Calu3 (cell line): ENCODE results near the gene SDK2. TPM values are rescaled to one million over a fixed set of nuclear protein-coding genes. Genes with fewer than 3 reads are reported as not detected.

Experiments
- BruUV-seq: library from RNA; stranded (reverse); fragments of 400-500 nt; replicated peaks from 2 replicates; lab custom pipeline; 2021; lab: Mats Ljungman, UMichigan
- CTCF ChIA-PET: fragments of 300-600 bp; sonication (Branson Sonifier 250); formaldehyde crosslinking; loops from one replicate; lab custom pipeline; 2022; ENCODE audit warnings: antibody characterized with exemption; lab: Charles Lee
- DNase-seq: peaks from one replicate; pipeline ENCODE4 v3.0.0; 2022
- H3K27ac Mint-ChIP-seq: one replicate; pipeline ENCODE4 v1.8.0; 2022; ENCODE audit warnings: mixed read lengths; ENCODE audit not compliant: unreplicated experiment
- H3K27me3 Mint-ChIP-seq: one replicate; pipeline ENCODE4 v1.8.0; 2022; ENCODE audit warnings: mixed read lengths; ENCODE audit not compliant: unreplicated experiment
- H3K36me3 Mint-ChIP-seq: one replicate; pipeline ENCODE4 v1.8.0; 2022; ENCODE audit warnings: mild to moderate bottlenecking, moderate library complexity, mixed read lengths; ENCODE audit not compliant: insufficient read depth, unreplicated experiment
- H3K4me1 Mint-ChIP-seq: one replicate; pipeline ENCODE4 v1.8.0; 2022; ENCODE audit warnings: mild to moderate bottlenecking, low read depth, mixed read lengths; ENCODE audit not compliant: unreplicated experiment
- H3K4me3 Mint-ChIP-seq: one replicate; pipeline ENCODE4 v1.8.0; 2022; ENCODE audit warnings: mild to moderate bottlenecking, low read depth, moderate library complexity, mixed read lengths; ENCODE audit not compliant: unreplicated experiment
- H3K9me3 Mint-ChIP-seq: one replicate; pipeline ENCODE4 v1.8.0; 2022; ENCODE audit warnings: low read depth, mixed read lengths; ENCODE audit not compliant: unreplicated experiment
- intact Hi-C: fragments of 100-400 bp; cut with micrococcal nuclease; formaldehyde crosslinking; loops from one replicate; pipeline ENCODE4 v1.10.0; 2022; ENCODE audit not compliant: unreplicated experiment
- total RNA-seq: library from RNA; stranded (reverse); gene quantifications from 2 replicates; pipeline ENCODE4 v1.2.3, GENCODE V29; 2022
- TF ChIP-seq, protein P1 (sequence below): fragments of 200-600 bp; IDR thresholded peaks from one replicate; pipeline ENCODE4 v1.8.0; 2022; ENCODE audit warnings: antibody characterized with exemption; ENCODE audit not compliant: unreplicated experiment

Gene SDK2
- total RNA-seq, 1 experiment from 2014 or later: not detected

DNA sequence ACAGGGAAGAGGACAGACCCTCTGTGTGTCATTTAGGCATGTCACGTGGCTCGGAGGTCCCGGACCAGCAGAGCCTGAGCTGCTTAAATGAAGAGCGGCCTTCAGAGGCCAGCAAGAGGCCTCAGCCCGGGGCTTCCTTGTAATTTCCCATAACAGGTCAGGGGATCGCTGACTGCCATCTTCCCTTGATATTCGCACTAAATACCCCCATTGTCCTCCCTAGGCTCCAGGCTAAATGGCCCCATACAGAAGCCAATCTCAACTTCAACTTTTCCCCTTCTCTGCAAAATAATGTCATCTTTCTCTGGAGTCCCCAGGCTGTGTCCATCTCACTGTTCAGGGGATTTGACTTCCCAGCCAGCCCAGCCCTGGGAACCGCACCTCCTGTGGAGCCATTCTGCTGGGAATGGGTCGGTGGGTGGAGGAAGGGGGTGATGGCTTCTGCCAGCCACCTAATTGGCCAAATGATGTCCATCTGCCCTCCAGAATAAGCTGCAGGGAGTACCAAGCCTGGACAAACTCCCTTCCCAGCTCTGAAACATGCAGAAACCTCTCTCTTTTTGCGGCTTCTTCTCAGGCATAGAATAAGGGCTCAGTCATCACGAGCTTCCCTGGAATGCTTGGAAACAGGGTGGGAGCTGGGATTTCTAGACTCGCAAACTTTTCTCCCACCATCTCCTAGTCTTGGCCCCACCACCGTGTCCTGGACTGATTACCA is 129.9 kb downstream of the SDK2 start:
- CTCF ChIA-PET: no interaction called here
- intact Hi-C loops: no loop called here
- TF ChIP-seq, protein P1, sequence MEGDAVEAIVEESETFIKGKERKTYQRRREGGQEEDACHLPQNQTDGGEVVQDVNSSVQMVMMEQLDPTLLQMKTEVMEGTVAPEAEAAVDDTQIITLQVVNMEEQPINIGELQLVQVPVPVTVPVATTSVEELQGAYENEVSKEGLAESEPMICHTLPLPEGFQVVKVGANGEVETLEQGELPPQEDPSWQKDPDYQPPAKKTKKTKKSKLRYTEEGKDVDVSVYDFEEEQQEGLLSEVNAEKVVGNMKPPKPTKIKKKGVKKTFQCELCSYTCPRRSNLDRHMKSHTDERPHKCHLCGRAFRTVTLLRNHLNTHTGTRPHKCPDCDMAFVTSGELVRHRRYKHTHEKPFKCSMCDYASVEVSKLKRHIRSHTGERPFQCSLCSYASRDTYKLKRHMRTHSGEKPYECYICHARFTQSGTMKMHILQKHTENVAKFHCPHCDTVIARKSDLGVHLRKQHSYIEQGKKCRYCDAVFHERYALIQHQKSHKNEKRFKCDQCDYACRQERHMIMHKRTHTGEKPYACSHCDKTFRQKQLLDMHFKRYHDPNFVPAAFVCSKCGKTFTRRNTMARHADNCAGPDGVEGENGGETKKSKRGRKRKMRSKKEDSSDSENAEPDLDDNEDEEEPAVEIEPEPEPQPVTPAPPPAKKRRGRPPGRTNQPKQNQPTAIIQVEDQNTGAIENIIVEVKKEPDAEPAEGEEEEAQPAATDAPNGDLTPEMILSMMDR: no peak
- Mint-ChIP-seq H3K36me3 (no peaks in the 10 kb centered on the region), H3K27me3 (peaks cover 92% of the 10 kb centered on the region), H3K4me3 (no peak overlapping the region), H3K27ac (no peak overlapping the region), H3K4me1 (no peaks in the 10 kb centered on the region), H3K9me3 (no peaks in the 10 kb centered on the region)
- DNase-seq: no peak
- no TSS peak for BruUV-seq

DNA sequence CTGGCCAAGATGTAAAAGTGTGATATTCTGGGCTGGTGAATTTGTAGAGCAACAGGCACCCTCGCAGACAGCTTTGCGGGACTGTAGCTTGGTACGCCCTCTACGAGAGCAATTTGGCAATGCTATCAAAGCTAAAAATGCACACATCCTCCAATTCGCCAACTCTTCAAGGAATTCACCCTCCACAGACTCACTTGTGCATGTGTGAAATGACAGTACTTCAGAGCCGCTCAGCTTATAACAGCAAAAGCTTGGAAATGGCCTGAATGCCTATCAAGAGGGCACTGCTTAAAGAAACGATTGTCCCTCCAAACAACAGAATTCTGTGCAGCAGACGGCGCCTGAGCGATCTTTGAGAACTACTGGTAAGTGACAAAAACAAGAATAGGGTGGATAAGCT is 130.8 kb downstream of the SDK2 start:
- no peak for DNase-seq
- H3K36me3 Mint-ChIP-seq: no peaks in the 10 kb centered on the region
- CTCF ChIA-PET: interaction anchor here (0.6 to 0.7 kb wide), 2 partner anchors 134 to 384 kb away, joined by 3 to 10 read pairs; no protein-coding TSS in a partner anchor
- no peaks in the 10 kb centered on the region for H3K9me3 Mint-ChIP-seq
- peaks cover 94% of the 10 kb centered on the region for H3K27me3 Mint-ChIP-seq
- intact Hi-C loops: no loop called here
- TF ChIP-seq, protein P1: no peak
- H3K27ac Mint-ChIP-seq: no peak overlapping the region
- BruUV-seq: no TSS peak
- no peak overlapping the region for H3K4me3 Mint-ChIP-seq
- no peaks in the 10 kb centered on the region for H3K4me1 Mint-ChIP-seq

DNA sequence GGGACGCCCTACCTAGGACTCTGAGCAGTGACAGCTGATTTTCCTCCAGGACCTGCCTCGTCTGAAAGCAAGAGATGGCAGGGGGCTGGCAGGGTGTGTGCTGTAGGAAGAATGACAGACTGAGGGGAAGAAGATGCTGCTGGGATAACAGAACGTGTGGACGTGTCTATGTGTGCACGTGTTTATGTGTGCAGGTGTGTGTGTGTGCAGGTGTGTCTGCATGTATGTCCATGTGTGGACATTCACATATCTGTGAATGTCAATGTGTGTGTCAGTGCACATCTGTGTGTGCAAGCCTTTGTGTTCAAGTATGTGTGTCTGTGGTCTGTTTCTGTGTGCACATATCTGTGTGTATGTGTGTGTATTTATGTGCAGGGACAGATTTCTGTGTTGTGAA is 132.5 kb downstream of the SDK2 start:
- H3K27me3 Mint-ChIP-seq: peaks cover 94% of the 10 kb centered on the region

DNA sequence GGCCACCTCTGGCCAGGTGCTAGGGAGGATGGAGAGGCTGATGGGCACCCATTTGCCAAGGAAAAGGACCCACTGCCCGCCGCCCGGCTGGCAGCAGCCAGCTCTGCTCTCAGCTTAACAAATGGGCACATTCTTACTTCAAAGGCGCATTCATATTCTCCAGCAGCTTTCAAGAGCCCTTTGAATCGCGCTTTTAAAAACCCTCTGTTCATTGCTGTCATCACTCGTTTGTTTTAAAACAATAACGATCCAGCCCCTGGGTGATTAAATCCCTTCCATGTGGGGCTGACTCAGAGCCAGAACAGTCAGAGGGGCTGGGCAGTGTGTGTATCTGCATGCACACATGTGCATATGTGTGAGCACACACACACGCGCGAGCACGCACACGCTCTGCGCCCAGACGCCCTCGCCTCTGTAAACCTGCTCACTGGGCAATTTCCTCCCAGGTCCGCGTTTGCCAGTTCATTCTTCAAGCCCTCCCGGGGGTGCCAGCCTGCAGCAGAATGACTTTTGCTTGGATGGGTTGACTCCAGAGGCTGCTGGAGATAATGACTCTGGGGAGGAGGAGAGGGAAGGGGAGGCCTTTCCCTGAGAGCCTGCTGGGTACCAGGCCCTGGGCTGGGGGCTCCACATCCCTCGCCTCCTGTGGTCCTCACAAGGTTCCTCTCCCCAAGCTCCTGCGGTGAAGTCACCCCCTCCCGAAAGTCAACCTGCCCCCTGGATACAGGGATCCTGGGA is 133.1 kb downstream of the SDK2 start:
- Mint-ChIP-seq H3K9me3 (no peaks in the 10 kb centered on the region), H3K27ac (no peak overlapping the region), H3K36me3 (no peaks in the 10 kb centered on the region), H3K4me1 (no peaks in the 10 kb centered on the region), H3K4me3 (no peak overlapping the region), H3K27me3 (peaks cover 94% of the 10 kb centered on the region)
- intact Hi-C loops: no loop called here
- TF ChIP-seq, protein P1: no peak
- CTCF ChIA-PET: no interaction called here
- no peak for DNase-seq
- BruUV-seq: no TSS peak

More for the DNA sequence above, 132.5 kb downstream of the SDK2 start:
- TF ChIP-seq, protein P1: no peak
- Mint-ChIP-seq H3K4me3 (no peak overlapping the region), H3K4me1 (no peaks in the 10 kb centered on the region), H3K9me3 (no peaks in the 10 kb centered on the region), H3K27ac (no peak overlapping the region), H3K36me3 (no peaks in the 10 kb centered on the region)
- BruUV-seq: no TSS peak
- DNase-seq: no peak
- CTCF ChIA-PET: no interaction called here
- intact Hi-C loops: no loop called here
